Measurements from ENCODE around the gene AQP12A.

The AQP12A gene

DNA sequence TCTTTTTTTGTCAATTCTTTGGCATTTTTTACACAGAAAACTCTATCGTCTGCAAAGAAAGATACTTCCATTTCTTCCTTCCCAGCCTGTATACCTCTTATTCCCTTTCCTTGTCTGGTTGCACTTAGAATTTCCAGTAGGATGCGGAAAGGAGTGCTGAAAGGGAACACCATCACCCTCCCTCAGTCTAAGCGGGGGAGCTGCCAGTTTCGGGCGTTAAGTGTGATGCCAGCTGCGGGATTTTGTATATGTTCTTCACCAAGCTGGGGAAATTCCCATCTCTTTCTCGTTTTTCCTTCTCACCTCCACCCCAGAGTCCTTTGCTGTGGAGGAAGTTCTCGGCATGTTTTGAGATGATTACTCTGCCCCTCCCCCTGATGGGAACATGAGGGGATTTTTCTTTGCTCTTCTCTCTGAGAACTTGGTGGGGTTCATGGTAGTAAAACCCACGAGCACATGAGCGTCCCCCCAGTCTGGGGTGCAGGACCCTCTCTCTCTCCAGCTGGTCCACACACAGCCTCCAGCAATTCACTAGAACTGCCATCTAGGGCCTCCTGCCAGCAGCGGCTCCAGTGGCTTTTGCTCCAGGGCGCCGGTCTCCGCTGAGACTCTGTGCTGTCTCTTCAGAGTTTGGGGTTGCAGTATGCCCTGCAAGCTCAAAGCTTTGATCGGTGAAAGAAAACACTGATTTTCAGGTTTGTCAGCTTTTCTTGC is 15.5 kb downstream of the AQP12A start:
- no peak overlapping the region for H3K4me3 ChIP-seq (ENCODE audit: low read length)
- no peak for DNase-seq (ENCODE audit: low read depth)
- TF ChIP-seq, protein P1, sequence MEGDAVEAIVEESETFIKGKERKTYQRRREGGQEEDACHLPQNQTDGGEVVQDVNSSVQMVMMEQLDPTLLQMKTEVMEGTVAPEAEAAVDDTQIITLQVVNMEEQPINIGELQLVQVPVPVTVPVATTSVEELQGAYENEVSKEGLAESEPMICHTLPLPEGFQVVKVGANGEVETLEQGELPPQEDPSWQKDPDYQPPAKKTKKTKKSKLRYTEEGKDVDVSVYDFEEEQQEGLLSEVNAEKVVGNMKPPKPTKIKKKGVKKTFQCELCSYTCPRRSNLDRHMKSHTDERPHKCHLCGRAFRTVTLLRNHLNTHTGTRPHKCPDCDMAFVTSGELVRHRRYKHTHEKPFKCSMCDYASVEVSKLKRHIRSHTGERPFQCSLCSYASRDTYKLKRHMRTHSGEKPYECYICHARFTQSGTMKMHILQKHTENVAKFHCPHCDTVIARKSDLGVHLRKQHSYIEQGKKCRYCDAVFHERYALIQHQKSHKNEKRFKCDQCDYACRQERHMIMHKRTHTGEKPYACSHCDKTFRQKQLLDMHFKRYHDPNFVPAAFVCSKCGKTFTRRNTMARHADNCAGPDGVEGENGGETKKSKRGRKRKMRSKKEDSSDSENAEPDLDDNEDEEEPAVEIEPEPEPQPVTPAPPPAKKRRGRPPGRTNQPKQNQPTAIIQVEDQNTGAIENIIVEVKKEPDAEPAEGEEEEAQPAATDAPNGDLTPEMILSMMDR (conservative IDR thresholded peaks at IDR 0.05; ENCODE audit: low read depth, low read length) = no peak

DNA sequence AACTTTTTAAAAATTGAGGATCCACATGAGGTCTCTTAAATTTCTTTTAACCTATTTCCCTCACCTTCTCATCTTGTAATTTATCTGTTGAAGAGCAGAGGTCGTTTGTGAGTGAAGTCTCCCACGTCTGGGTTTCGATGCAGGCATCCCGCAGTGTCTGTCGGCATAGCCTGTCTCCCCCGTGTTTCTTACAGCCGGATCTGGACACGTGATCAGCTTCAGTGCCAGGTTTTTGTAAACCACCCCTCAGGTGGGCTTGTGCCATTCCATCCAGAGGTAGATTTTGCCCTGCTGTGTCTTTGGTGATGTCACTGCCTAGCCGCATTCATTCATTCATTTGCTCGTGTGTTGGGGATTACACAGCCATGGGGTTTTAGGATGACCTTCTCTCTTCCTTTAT is 16.2 kb downstream of the AQP12A start:
- DNase-seq (ENCODE audit: low read depth) = no peak

DNA sequence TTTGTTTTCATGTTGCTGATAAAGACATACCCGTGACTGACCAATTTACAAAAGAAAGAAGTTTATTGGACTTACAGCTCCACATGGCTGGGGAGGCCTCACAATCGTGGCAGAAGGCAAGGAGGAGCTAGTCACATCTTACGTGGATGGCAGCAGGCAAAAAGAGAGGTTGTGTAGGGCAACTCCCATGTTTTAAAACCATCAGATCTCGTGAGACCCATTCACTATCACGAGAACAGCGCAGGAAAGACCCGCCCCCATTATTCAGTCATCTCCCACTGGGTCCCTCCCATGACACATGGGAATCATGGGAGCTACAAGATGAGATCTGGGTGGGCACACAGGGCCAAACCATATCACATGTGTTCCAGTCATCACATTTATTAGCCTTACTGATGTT is 16.8 kb downstream of the AQP12A start:
- no peak overlapping the region for H3K4me3 ChIP-seq (ENCODE audit: low read length)
- DNase-seq (ENCODE audit: low read depth) = no peak
- TF ChIP-seq, protein P1 (conservative IDR thresholded peaks at IDR 0.05; ENCODE audit: low read depth, low read length) = no peak

More for the DNA sequence above, 16.2 kb downstream of the AQP12A start:
- TF ChIP-seq, protein P1 (conservative IDR thresholded peaks at IDR 0.05; ENCODE audit: low read depth, low read length) = no peak
- no peak overlapping the region for H3K4me3 ChIP-seq (ENCODE audit: low read length)

DNA sequence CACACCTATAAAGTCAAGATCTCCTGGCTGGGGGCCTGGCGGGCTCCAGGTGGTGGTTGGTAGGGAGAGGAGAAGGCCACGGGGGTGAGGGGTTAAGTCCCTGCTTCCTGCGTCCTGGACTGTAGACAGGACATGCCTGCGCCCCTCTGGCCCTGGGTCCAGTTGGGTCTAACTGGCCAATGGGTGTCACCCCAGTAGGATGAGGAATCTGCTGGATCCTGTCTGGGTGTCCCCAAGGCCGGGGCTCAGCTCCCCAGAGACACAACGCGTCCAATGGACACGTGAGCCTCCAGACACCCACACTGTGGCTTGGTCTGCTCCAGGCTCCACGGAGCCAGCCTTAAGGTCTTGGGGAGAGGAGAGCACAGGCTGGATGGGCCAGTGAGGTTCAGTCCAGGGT is 19.6 kb downstream of the AQP12A start:
- H3K4me3 ChIP-seq (ENCODE audit: low read length) = no peak overlapping the region
- TF ChIP-seq, protein P1 (conservative IDR thresholded peaks at IDR 0.05; ENCODE audit: low read depth, low read length) = no peak
- no peak for DNase-seq (ENCODE audit: low read depth)

DNA sequence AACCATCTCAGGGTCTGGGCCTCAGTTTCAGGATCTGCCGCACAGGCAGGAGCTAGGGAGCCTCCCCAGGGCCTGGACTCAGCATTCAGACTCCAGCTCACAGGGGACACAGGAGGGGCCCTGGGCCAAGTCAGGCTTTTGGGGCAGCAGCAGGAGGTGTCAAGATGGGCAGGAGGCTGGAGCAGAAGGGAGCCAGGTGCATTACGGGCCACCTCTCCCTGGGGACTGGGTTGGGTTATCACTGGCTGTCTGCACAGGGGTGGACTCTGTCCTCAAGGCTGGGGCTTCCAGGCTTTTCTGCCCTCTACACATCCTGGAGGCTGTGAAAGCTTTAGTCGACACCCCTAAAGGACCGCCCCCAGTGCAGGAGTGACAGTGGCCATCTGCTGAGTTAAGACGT is 20.0 kb downstream of the AQP12A start:
- TF ChIP-seq, protein P1 (conservative IDR thresholded peaks at IDR 0.05; ENCODE audit: low read depth, low read length) = no peak
- no peak overlapping the region for H3K4me3 ChIP-seq (ENCODE audit: low read length)
- no peak for DNase-seq (ENCODE audit: low read depth)

DNA sequence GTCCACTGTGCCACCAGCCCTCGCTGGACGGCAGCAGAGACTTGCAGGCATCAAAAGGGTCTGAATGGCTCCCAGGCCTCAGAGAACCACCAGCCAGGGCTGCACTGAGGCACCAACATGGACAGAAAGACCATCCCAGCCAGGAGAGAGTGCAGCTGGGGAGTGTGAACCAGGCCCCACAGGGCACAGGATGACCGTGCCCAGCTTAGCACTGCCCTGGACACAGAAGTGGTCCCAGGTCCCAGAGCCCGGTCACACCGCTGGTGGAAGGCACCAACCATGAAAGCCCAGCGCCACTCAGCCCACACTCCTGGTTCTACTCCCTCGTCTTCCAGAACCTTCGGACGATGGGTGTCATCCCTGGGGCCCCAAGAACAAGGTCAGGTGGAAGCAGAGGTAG is 20.5 kb downstream of the AQP12A start:
- H3K4me3 ChIP-seq (ENCODE audit: low read length) = no peak overlapping the region
- TF ChIP-seq, protein P1 (conservative IDR thresholded peaks at IDR 0.05; ENCODE audit: low read depth, low read length) = no peak
- no peak for DNase-seq (ENCODE audit: low read depth)
